ENCODE results near the gene TPM4. TPM values are rescaled to one million over a fixed set of nuclear protein-coding genes. Genes with fewer than 3 reads are reported as not detected.

The TPM4 gene
- total RNA-seq, 2 experiments from 2014 or later: 182 to 185 TPM

DNA sequence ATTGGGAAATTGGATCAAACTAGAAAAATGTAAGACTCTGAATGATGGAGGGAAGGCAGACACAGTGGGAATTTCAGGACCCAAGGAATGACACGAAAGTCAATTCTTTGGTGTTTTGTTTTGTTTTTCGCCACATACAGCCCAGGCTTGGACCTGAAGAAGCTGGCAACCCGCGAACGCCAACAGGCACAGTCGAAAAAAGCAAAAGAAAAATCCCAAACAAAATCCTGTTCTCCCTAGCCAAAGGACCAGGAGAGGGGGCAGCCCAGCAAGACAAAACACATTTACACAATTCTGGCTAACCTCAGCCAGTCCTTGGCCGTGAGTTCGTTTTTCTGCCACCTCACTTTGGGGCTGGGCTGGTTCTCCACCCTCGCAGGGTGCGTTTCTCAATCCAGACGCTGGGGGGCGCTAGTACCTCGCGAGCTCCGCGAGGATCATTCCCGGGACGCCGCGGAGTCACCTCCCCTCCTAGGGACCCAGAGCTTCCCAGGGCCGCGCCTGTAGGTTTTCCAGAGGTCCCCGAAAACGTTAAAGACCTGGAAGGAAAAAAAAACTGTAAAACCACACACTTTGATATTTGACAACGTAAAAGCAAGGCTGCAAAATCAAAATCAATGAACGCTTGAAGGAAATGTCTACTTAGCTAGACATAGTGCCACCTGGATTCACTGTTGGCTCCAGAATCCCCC, 34.9 kb upstream of the TPM4 start:
- TF ChIP-seq, protein P1, sequence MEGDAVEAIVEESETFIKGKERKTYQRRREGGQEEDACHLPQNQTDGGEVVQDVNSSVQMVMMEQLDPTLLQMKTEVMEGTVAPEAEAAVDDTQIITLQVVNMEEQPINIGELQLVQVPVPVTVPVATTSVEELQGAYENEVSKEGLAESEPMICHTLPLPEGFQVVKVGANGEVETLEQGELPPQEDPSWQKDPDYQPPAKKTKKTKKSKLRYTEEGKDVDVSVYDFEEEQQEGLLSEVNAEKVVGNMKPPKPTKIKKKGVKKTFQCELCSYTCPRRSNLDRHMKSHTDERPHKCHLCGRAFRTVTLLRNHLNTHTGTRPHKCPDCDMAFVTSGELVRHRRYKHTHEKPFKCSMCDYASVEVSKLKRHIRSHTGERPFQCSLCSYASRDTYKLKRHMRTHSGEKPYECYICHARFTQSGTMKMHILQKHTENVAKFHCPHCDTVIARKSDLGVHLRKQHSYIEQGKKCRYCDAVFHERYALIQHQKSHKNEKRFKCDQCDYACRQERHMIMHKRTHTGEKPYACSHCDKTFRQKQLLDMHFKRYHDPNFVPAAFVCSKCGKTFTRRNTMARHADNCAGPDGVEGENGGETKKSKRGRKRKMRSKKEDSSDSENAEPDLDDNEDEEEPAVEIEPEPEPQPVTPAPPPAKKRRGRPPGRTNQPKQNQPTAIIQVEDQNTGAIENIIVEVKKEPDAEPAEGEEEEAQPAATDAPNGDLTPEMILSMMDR (IDR thresholded peaks at IDR 0.05): peak; percentile 98
- Mint-ChIP-seq H3K27ac (no peak overlapping the region), H3K4me1 (ENCODE audit: low read depth) (peaks cover 5% of the 10 kb centered on the region), H3K9me3 (no peaks in the 10 kb centered on the region), H3K36me3 (ENCODE audit: low read depth) (no peaks in the 10 kb centered on the region), H3K27me3 (no peaks in the 10 kb centered on the region), H3K4me3 (no peak overlapping the region)
- intact Hi-C loops (cut with DNase I, micrococcal nuclease): loop anchor here (1.0 to 5.0 kb wide), 5 partner anchors 36 to 414 kb away; partner anchors contain the start of genes RAB8A (in 1 of the 2) and TPM4 (in 1 of the 2)
- Histone ChIP-seq H3K36me3 (ENCODE audit: insufficient read depth, low read length) (no peaks in the 10 kb centered on the region), H3K4me3 (ENCODE audit: low read length) (peak overlapping the region; percentile 11), H3K9me3 (ENCODE audit: control insufficient read depth in 1 of 2, insufficient read depth in 1 of 2, low read length in 2 of 2) (no peaks in the 10 kb centered on the region), H3K27me3 (ENCODE audit: control insufficient read depth in 1 of 2, insufficient read depth in 2 of 2, low read length in 2 of 2) (no peaks in the 10 kb centered on the region), H3K27ac (ENCODE audit: low read depth in 1 of 2, low read length in 2 of 2) (no peak overlapping the region), H3K4me1 (ENCODE audit: insufficient read depth, low read length) (peaks cover 10% of the 10 kb centered on the region)
- ChIA-PET POLR2A (interaction anchor here (0.7 to 1.7 kb wide), 6 partner anchors 29 to 143 kb away, joined by 3 to 6 read pairs (median 4); partner anchors contain the start of gene FAM32A), CTCF (interaction anchor here (0.8 to 3.1 kb wide), 21 partner anchors 10 to 412 kb away, joined by 3 to 22 read pairs (median 5); partner anchors contain the start of genes HSH2D, RAB8A and TPM4)
- peak; percentile 55 to 84 (median 68) for DNase-seq
- ATAC-seq (ENCODE audit: poor library complexity): peak; percentile 79

DNA sequence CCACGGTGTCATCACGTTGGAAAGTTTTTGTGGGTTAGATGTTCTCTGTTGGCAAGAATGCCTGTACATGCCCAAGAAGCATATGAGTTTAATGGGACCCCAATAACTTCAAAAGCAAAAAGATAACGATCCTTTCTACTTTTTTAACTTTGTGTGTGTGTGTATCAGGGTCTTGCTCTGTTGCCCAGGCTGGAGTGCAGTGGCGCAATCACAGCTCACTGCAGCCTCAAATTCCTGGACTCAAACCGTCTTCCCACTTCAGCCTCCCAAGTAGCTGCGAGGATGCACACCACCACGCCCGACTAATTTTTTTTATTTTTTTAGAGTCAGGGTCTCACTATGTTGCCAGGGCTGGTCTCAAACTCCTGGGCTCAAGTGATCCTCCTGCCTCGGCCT, 34.3 kb upstream of the TPM4 start:
- peaks cover 5% of the 10 kb centered on the region for H3K4me1 Mint-ChIP-seq (ENCODE audit: low read depth)
- no peaks in the 10 kb centered on the region for H3K27me3 Mint-ChIP-seq
- no peak for ATAC-seq (ENCODE audit: poor library complexity)
- H3K36me3 Mint-ChIP-seq (ENCODE audit: low read depth): no peaks in the 10 kb centered on the region
- no peak overlapping the region for H3K4me3 Mint-ChIP-seq
- H3K4me1 ChIP-seq (ENCODE audit: insufficient read depth, low read length): peaks cover 10% of the 10 kb centered on the region
- no peak overlapping the region for H3K27ac ChIP-seq (ENCODE audit: low read depth in 1 of 2, low read length in 2 of 2)
- POLR2A ChIA-PET: interaction anchor here (0.7 to 1.7 kb wide), 6 partner anchors 28 to 143 kb away, joined by 3 to 6 read pairs (median 4); partner anchors contain the start of gene FAM32A
- CTCF ChIA-PET: interaction anchor here (0.8 to 3.1 kb wide), 21 partner anchors 9 to 412 kb away, joined by 3 to 22 read pairs (median 5); partner anchors contain the start of genes HSH2D, RAB8A and TPM4
- intact Hi-C loops (cut with DNase I, micrococcal nuclease): loop anchor here (1.0 to 5.0 kb wide), 5 partner anchors 35 to 415 kb away; partner anchors contain the start of genes RAB8A (in 1 of the 2) and TPM4 (in 1 of the 2)
- no peaks in the 10 kb centered on the region for H3K9me3 Mint-ChIP-seq
- no peak overlapping the region for H3K27ac Mint-ChIP-seq
- no peaks in the 10 kb centered on the region for H3K36me3 ChIP-seq (ENCODE audit: insufficient read depth, low read length)
- no peak for DNase-seq
- TF ChIP-seq, protein P1 (IDR thresholded peaks at IDR 0.05): no peak
- H3K27me3 ChIP-seq (ENCODE audit: control insufficient read depth in 1 of 2, insufficient read depth in 2 of 2, low read length in 2 of 2): no peaks in the 10 kb centered on the region
- no peak overlapping the region for H3K4me3 ChIP-seq (ENCODE audit: low read length)
- H3K9me3 ChIP-seq (ENCODE audit: control insufficient read depth in 1 of 2, insufficient read depth in 1 of 2, low read length in 2 of 2): no peaks in the 10 kb centered on the region

- Histone ChIP-seq H3K4me1 (ENCODE audit: insufficient read depth, low read length) (peaks cover 10% of the 10 kb centered on the region), H3K36me3 (ENCODE audit: insufficient read depth, low read length) (no peaks in the 10 kb centered on the region), H3K27ac (ENCODE audit: low read depth in 1 of 2, low read length in 2 of 2) (no peak overlapping the region), H3K4me3 (ENCODE audit: low read length) (no peak overlapping the region), H3K27me3 (ENCODE audit: control insufficient read depth in 1 of 2, insufficient read depth in 2 of 2, low read length in 2 of 2) (no peaks in the 10 kb centered on the region), H3K9me3 (ENCODE audit: control insufficient read depth in 1 of 2, insufficient read depth in 1 of 2, low read length in 2 of 2) (no peaks in the 10 kb centered on the region)
- H3K9me3 Mint-ChIP-seq: no peaks in the 10 kb centered on the region
- no peak overlapping the region for H3K27ac Mint-ChIP-seq
- DNase-seq (no peak), ATAC-seq (ENCODE audit: poor library complexity) (no peak)
- peaks cover 5% of the 10 kb centered on the region for H3K4me1 Mint-ChIP-seq (ENCODE audit: low read depth)
- ChIA-PET POLR2A (no interaction called here), CTCF (interaction anchor here (0.9 to 3.1 kb wide), 8 partner anchors 9 to 231 kb away, joined by 3 to 22 read pairs (median 8); partner anchors contain the start of gene RAB8A)
- H3K27me3 Mint-ChIP-seq: no peaks in the 10 kb centered on the region
- TF ChIP-seq, protein P1 (IDR thresholded peaks at IDR 0.05): no peak
- no peaks in the 10 kb centered on the region for H3K36me3 Mint-ChIP-seq (ENCODE audit: low read depth)
- intact Hi-C loops (cut with DNase I, micrococcal nuclease): loop anchor here (5.0 kb wide), 3 partner anchors 35 to 415 kb away; partner anchors contain the start of gene TPM4 (in 1 of the 2)
- H3K4me3 Mint-ChIP-seq: no peak overlapping the region
These were observed 33.7 kb upstream of the TPM4 start for GRCh38 chr19:16042533-16043085.

Data from CD4-positive, alpha-beta T cell (primary cell).